ENCODE measurements around the gene CNNM4. TPM values are rescaled to one million over a fixed set of nuclear protein-coding genes. Genes with fewer than 3 reads are reported as not detected.

The CNNM4 gene
- total RNA-seq, 1 donor from 2014 or later, result 5.9 TPM

DNA sequence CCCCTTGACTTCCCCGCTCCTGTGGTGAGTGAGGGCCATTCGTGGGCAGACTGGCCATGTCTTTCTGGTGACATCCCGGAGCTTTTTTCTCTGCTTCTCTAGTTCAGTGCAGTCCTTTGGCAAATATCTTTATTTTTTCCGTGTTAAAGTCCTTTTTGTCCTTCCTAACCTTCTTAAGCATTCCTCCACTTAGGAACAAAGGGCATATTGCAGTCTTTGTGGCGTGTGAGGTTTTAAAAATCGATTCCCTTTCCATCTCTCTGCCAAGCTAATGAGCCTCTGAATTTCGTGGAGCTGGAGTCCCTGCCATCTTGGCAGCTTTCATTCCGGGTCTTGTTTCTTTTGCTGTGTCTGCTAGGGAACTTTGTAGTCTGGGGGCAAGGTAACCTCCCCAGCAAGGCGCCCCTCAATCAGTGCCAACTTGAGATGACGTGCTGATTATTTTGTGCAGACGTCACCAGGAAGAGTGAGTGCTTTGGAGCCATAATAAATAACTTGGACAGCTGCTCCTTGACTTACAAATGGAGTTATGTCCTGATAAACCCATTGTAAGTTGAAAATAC is 60.5 kb downstream of the CNNM4 start:
- no peaks in the 10 kb centered on the region for H3K9me3 Mint-ChIP-seq (ENCODE audit: unreplicated experiment)
- no peaks in the 10 kb centered on the region for H3K36me3 Mint-ChIP-seq (ENCODE audit: low read depth, unreplicated experiment)
- no peak overlapping the region for H3K27ac Mint-ChIP-seq (ENCODE audit: unreplicated experiment)
- no peak overlapping the region for H3K4me3 Mint-ChIP-seq (ENCODE audit: unreplicated experiment)
- peaks cover 20% of the 10 kb centered on the region for H3K4me1 Mint-ChIP-seq (ENCODE audit: unreplicated experiment)
- no peak for DNase-seq (ENCODE audit: low spot score)
- no peak for TF ChIP-seq CTCF (IDR thresholded peaks at IDR 0.05; ENCODE audit: unreplicated experiment)
- peaks cover 10% of the 10 kb centered on the region for H3K27me3 Mint-ChIP-seq (ENCODE audit: unreplicated experiment)

DNA sequence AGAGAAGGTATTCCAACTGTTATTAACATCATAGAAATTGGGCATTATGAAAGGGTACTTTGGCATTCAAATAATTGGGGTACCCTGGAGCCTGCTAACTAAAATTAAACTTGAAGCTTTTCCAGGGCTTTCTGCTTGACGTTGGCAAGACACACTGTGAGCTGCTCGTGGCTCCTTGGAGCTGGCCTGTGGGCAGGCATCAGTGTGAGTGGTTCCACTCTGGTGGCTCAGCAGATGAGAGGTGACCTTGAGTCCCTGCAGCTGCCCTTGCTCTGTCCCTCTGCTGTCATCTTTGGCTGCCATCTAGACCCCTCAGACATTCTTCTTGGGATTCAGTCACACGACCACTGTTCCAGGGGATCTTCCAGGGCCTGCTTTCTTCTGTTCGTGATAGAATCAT is 62.1 kb downstream of the CNNM4 start:
- Mint-ChIP-seq H3K4me3 (ENCODE audit: unreplicated experiment) (no peak overlapping the region), H3K27ac (ENCODE audit: unreplicated experiment) (no peak overlapping the region), H3K4me1 (ENCODE audit: unreplicated experiment) (peaks cover 13% of the 10 kb centered on the region), H3K36me3 (ENCODE audit: low read depth, unreplicated experiment) (no peaks in the 10 kb centered on the region), H3K27me3 (ENCODE audit: unreplicated experiment) (peaks cover 10% of the 10 kb centered on the region), H3K9me3 (ENCODE audit: unreplicated experiment) (no peaks in the 10 kb centered on the region)
- TF ChIP-seq CTCF (IDR thresholded peaks at IDR 0.05; ENCODE audit: unreplicated experiment), result no peak
- no peak for DNase-seq (ENCODE audit: low spot score)

GRCh38 chr2:96823198-96823597 is 62.5 kb downstream of the CNNM4 start:
- H3K27ac Mint-ChIP-seq (ENCODE audit: unreplicated experiment), result no peak overlapping the region
- DNase-seq (ENCODE audit: low spot score), result no peak
- no peaks in the 10 kb centered on the region for H3K9me3 Mint-ChIP-seq (ENCODE audit: unreplicated experiment)
- H3K4me1 Mint-ChIP-seq (ENCODE audit: unreplicated experiment), result peaks cover 12% of the 10 kb centered on the region
- peaks cover 3% of the 10 kb centered on the region for H3K36me3 Mint-ChIP-seq (ENCODE audit: low read depth, unreplicated experiment)
- peaks cover 10% of the 10 kb centered on the region for H3K27me3 Mint-ChIP-seq (ENCODE audit: unreplicated experiment)
- H3K4me3 Mint-ChIP-seq (ENCODE audit: unreplicated experiment), result no peak overlapping the region
- no peak for TF ChIP-seq CTCF (IDR thresholded peaks at IDR 0.05; ENCODE audit: unreplicated experiment)

DNA sequence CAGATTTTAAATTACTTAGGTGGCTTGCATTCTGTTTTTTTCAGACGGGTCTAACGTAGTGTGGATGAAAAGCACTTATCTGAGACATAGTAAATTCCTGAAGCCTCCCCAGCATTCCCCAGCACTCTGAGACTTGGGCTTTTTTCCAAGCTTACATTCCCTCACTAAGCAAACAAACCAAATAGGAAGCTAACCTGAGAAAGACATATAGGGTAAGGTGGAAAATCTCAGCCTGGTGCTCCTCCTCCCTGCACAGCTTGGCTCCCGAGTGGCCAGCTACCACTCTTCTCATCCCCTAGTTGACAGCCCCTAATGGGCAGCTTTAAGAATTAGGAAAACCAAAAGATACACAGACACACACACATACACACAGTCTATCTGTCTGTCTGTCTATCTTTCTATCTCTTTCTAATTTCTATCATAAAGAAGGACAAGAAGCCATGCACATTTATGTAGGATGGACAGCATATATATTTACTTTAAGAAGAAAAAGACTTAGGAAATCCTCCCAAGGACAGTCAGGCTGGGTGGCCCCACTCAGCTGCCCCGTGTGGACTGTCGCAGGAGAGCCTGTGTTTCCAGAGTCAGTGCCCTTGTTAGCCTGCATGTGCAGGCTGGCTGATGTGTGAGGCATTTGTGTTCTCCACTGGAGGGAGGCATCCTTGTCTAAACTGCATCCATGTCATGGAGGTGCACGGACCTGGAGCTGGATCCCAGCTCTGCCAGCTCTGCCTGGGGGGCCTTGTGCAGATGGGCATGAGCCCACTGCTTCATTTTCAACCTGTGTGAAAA is 63.6 kb downstream of the CNNM4 start:
- no peaks in the 10 kb centered on the region for H3K9me3 Mint-ChIP-seq (ENCODE audit: unreplicated experiment)
- DNase-seq (ENCODE audit: low spot score), result no peak
- H3K36me3 Mint-ChIP-seq (ENCODE audit: low read depth, unreplicated experiment), result peaks cover 10% of the 10 kb centered on the region
- H3K27ac Mint-ChIP-seq (ENCODE audit: unreplicated experiment), result no peak overlapping the region
- no peak overlapping the region for H3K4me3 Mint-ChIP-seq (ENCODE audit: unreplicated experiment)
- H3K27me3 Mint-ChIP-seq (ENCODE audit: unreplicated experiment), result peaks cover 5% of the 10 kb centered on the region
- TF ChIP-seq CTCF (IDR thresholded peaks at IDR 0.05; ENCODE audit: unreplicated experiment), result no peak
- peaks cover 8% of the 10 kb centered on the region for H3K4me1 Mint-ChIP-seq (ENCODE audit: unreplicated experiment)

- no peak overlapping the region for H3K4me3 Mint-ChIP-seq (ENCODE audit: unreplicated experiment)
- H3K4me1 Mint-ChIP-seq (ENCODE audit: unreplicated experiment), result peaks cover 6% of the 10 kb centered on the region
- H3K36me3 Mint-ChIP-seq (ENCODE audit: low read depth, unreplicated experiment), result peaks cover 17% of the 10 kb centered on the region
- DNase-seq (ENCODE audit: low spot score), result no peak
- peaks cover 3% of the 10 kb centered on the region for H3K27me3 Mint-ChIP-seq (ENCODE audit: unreplicated experiment)
- no peak for TF ChIP-seq CTCF (IDR thresholded peaks at IDR 0.05; ENCODE audit: unreplicated experiment)
- H3K27ac Mint-ChIP-seq (ENCODE audit: unreplicated experiment), result no peak overlapping the region
- no peaks in the 10 kb centered on the region for H3K9me3 Mint-ChIP-seq (ENCODE audit: unreplicated experiment)
Measured at GRCh38 chr2:96825057-96825456, 64.4 kb downstream of the CNNM4 start.
